GM12874 (cell line): ENCODE measurements around the gene CCDC106.

Experiments used
- CTCF ChIP-seq: IDR thresholded peaks from 2 replicates; pipeline ENCODE4 v1.5.1; 2011; ENCODE audit warnings: low read depth, mild to moderate bottlenecking, control low read depth, low read length, moderate library complexity; ENCODE audit not compliant: insufficient read depth

CCDC106 gene

GRCh38 chr19:55661826-55662225 is 13.8 kb downstream of the CCDC106 start:
- TF ChIP-seq CTCF, result no peak

GRCh38 chr19:55663846-55664536 is 16.0 kb downstream of the CCDC106 start:
- TF ChIP-seq CTCF, result no peak

- no peak for TF ChIP-seq CTCF
Measured at GRCh38 chr19:55666343-55667005, 18.5 kb downstream of the CCDC106 start.

GRCh38 chr19:55667006-55667381 is 19.0 kb downstream of the CCDC106 start:
- TF ChIP-seq CTCF, result no peak

GRCh38 chr19:55667511-55667910 is 19.5 kb downstream of the CCDC106 start:
- no peak for TF ChIP-seq CTCF

GRCh38 chr19:55667958-55668357 is 19.9 kb downstream of the CCDC106 start:
- no peak for TF ChIP-seq CTCF

GRCh38 chr19:55668603-55669348 is 20.8 kb downstream of the CCDC106 start:
- no peak for TF ChIP-seq CTCF
